Left ventricle myocardium inferior (tissue), 1 donor: Measurements from ENCODE around the gene ARPC5. TPM values are rescaled to one million over a fixed set of nuclear protein-coding genes. Genes with fewer than 3 reads are reported as not detected.

Experiments used
- DNase-seq: peaks from one replicate; pipeline ENCODE4 v3.0.0-alpha.2; 2020
- H3K27ac ChIP-seq: fragments of 200-600 bp; replicated peaks from 2 replicates; pipeline ENCODE4 v1.8.0; 2021
- H3K27me3 ChIP-seq: fragments of 200-600 bp; 2 replicates; pipeline ENCODE4 v1.8.0; 2021; ENCODE audit warnings: low read depth
- H3K36me3 ChIP-seq: fragments of 200-600 bp; 2 replicates; pipeline ENCODE4 v1.8.0; 2021
- H3K4me1 ChIP-seq: fragments of 200-600 bp; 2 replicates; pipeline ENCODE4 v1.8.0; 2021
- H3K4me3 ChIP-seq: fragments of 200-600 bp; 2 replicates; pipeline ENCODE4 v1.8.0; 2021; ENCODE audit warnings: mild to moderate bottlenecking, moderate library complexity
- H3K9me3 ChIP-seq: fragments of 200-600 bp; replicated peaks from 2 replicates; pipeline ENCODE4 v1.8.0; 2021
- CTCF ChIP-seq: fragments of 200-600 bp; IDR thresholded peaks from 2 replicates; pipeline ENCODE4 v1.8.0; 2021; ENCODE audit warnings: antibody characterized with exemption, mild to moderate bottlenecking, borderline replicate concordance
- intact Hi-C: fragments of 100-400 bp; cut with micrococcal nuclease; formaldehyde crosslinking; loops from one replicate; pipeline ENCODE4 v1.11.0; 2022
- total RNA-seq: library from RNA; stranded (reverse); fragmentation: NEBNext Ultra II Directional; extraction: Animal tissue kit (Norgen Biotek cat#: 25700); gene quantifications from one replicate; pipeline ENCODE4 v1.2.1, GENCODE V29; 2021
- donor health status: DM: no; HTN: yes; CAD: no; lungs with severe emphysema.

The ARPC5 gene
- total RNA-seq, 1 donor from 2014 or later = 33.6 TPM

GRCh38 chr1:183597656-183598347 is 37.8 kb downstream of the ARPC5 start:
- no peaks in the 10 kb centered on the region for H3K36me3 ChIP-seq
- H3K9me3 ChIP-seq = no peaks in the 10 kb centered on the region
- TF ChIP-seq CTCF = no peak
- peak overlapping the region; percentile 29 for H3K27ac ChIP-seq
- no peak for DNase-seq
- no peaks in the 10 kb centered on the region for H3K27me3 ChIP-seq
- peaks cover 9% of the 10 kb centered on the region for H3K4me1 ChIP-seq
- intact Hi-C loops = no loop called here
- H3K4me3 ChIP-seq = no peak overlapping the region

- H3K4me1 ChIP-seq = peaks cover 9% of the 10 kb centered on the region
- H3K27ac ChIP-seq = no peak overlapping the region
- TF ChIP-seq CTCF = no peak
- H3K9me3 ChIP-seq = no peaks in the 10 kb centered on the region
- H3K36me3 ChIP-seq = no peaks in the 10 kb centered on the region
- intact Hi-C loops = no loop called here
- DNase-seq = no peak
- H3K27me3 ChIP-seq = no peaks in the 10 kb centered on the region
- no peak overlapping the region for H3K4me3 ChIP-seq
Observed at GRCh38 chr1:183596500-183596899, 39.1 kb downstream of the ARPC5 start.

GRCh38 chr1:183595537-183595936 is 40.0 kb downstream of the ARPC5 start:
- Histone ChIP-seq H3K9me3 (no peaks in the 10 kb centered on the region), H3K4me1 (peaks cover 9% of the 10 kb centered on the region), H3K27me3 (no peaks in the 10 kb centered on the region), H3K4me3 (no peak overlapping the region), H3K27ac (no peak overlapping the region), H3K36me3 (no peaks in the 10 kb centered on the region)
- no peak for DNase-seq
- intact Hi-C loops = no loop called here
- TF ChIP-seq CTCF = no peak

GRCh38 chr1:183593356-183593755 is 42.2 kb downstream of the ARPC5 start:
- TF ChIP-seq CTCF = no peak
- Histone ChIP-seq H3K4me3 (no peak overlapping the region), H3K27ac (no peak overlapping the region), H3K4me1 (peaks cover 5% of the 10 kb centered on the region), H3K27me3 (no peaks in the 10 kb centered on the region), H3K36me3 (no peaks in the 10 kb centered on the region), H3K9me3 (no peaks in the 10 kb centered on the region)
- intact Hi-C loops = no loop called here
- DNase-seq = no peak

GRCh38 chr1:183592733-183593132 is 42.9 kb downstream of the ARPC5 start:
- intact Hi-C loops = no loop called here
- H3K9me3 ChIP-seq = no peaks in the 10 kb centered on the region
- no peak for TF ChIP-seq CTCF
- no peak for DNase-seq
- no peaks in the 10 kb centered on the region for H3K4me1 ChIP-seq
- no peaks in the 10 kb centered on the region for H3K36me3 ChIP-seq
- no peaks in the 10 kb centered on the region for H3K27me3 ChIP-seq
- H3K4me3 ChIP-seq = no peak overlapping the region
- no peak overlapping the region for H3K27ac ChIP-seq
